PFSK-1 (cell line): Measurements from ENCODE around the gene TLX3.

Source experiments
- POLR2AphosphoS5 ChIP-seq: IDR thresholded peaks from 2 replicates; pipeline ENCODE4 v1.6.1; 2012; ENCODE audit warnings: low read depth, mild to moderate bottlenecking, control low read depth, low read length, moderate library complexity
- REST ChIP-seq, 2 experiments: IDR thresholded peaks; 2 replicates each; pipeline versions ENCODE4 v1.6.1 to v1.8.0; 2011 to 2012; ENCODE audit warnings: low read depth in 2 of 2, low read length in 2 of 2, control low read depth in 1 of 2, inconsistent platforms in 1 of 2, mild to moderate bottlenecking in 1 of 2, moderate library complexity in 1 of 2; ENCODE audit not compliant: insufficient read depth in 1 of 2
- SIN3A ChIP-seq: IDR thresholded peaks from 2 replicates; pipeline ENCODE4 v1.6.1; 2012; ENCODE audit warnings: mild to moderate bottlenecking, low read length, moderate library complexity, borderline replicate concordance; ENCODE audit not compliant: insufficient read depth

- TF ChIP-seq REST (IDR thresholded peaks at IDR 0.05; ENCODE audit: insufficient read depth in 1 of 2, low read depth in 2 of 2, low read length in 2 of 2) (no peak), SIN3A (no peak), POLR2AphosphoS5 (no peak)
Observed at GRCh38 chr5:171285465-171285864, 23.6 kb upstream of the TLX3 start.
